Measurements from ENCODE around the gene DBNDD1.

DNA sequence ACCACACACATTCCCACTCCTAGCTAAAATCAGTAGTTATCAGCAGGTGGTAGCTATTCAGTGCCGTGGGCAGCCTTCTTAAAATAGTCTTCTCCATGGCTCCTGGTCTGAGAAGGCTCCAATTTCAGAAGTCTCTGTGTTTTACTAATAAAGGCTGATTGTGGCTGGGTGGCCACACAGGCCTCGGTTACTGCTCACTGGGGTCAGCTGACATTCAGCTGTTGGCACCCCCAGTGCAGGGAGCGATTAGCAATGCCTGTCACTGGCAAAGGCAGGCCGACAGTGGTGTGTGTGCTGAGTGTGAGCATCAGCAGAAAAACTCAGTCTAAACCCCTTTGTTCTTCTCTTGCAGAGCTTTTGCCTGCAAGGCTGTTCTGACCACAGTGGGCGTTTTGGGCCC, 16.6 kb upstream of the DBNDD1 start:
- TF ChIP-seq, protein P1, sequence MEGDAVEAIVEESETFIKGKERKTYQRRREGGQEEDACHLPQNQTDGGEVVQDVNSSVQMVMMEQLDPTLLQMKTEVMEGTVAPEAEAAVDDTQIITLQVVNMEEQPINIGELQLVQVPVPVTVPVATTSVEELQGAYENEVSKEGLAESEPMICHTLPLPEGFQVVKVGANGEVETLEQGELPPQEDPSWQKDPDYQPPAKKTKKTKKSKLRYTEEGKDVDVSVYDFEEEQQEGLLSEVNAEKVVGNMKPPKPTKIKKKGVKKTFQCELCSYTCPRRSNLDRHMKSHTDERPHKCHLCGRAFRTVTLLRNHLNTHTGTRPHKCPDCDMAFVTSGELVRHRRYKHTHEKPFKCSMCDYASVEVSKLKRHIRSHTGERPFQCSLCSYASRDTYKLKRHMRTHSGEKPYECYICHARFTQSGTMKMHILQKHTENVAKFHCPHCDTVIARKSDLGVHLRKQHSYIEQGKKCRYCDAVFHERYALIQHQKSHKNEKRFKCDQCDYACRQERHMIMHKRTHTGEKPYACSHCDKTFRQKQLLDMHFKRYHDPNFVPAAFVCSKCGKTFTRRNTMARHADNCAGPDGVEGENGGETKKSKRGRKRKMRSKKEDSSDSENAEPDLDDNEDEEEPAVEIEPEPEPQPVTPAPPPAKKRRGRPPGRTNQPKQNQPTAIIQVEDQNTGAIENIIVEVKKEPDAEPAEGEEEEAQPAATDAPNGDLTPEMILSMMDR (conservative IDR thresholded peaks at IDR 0.05), result no peak
- TF ChIP-seq EZH2 (IDR thresholded peaks at IDR 0.05; ENCODE audit: low read depth), result no peak
